H9 (cell line): Measurements from ENCODE around the gene DCST1. TPM values are rescaled to one million over a fixed set of nuclear protein-coding genes. Genes with fewer than 3 reads are reported as not detected.

Source experiments
- DNase-seq: peaks from one replicate; pipeline ENCODE4 v3.0.0-alpha.2; 2017
- H2AFZ ChIP-seq: one replicate; pipeline ENCODE4 v1.6.1; 2013; ENCODE audit warnings: mild to moderate bottlenecking, low read length, control low read depth, moderate library complexity
- H2AK5ac ChIP-seq: 2 replicates; pipeline ENCODE4 v1.6.1; 2013; ENCODE audit warnings: low read length, control low read depth, mixed read lengths; ENCODE audit not compliant: insufficient read length
- H2BK120ac ChIP-seq: one replicate; pipeline ENCODE4 v1.6.1; 2013; ENCODE audit warnings: low read depth, mild to moderate bottlenecking, low read length, control low read depth, inconsistent platforms; ENCODE audit not compliant: poor library complexity, severe bottlenecking
- H2BK12ac ChIP-seq: 2 replicates; pipeline ENCODE4 v1.6.1; 2013; ENCODE audit warnings: low read length, control low read depth, mixed read lengths, low read depth; ENCODE audit not compliant: insufficient read length
- H2BK15ac ChIP-seq: 2 replicates; pipeline ENCODE4 v1.6.1; 2013; ENCODE audit warnings: low read depth, low read length, control low read depth
- H2BK20ac ChIP-seq: one replicate; pipeline ENCODE4 v1.6.1; 2013; ENCODE audit warnings: low read depth, mild to moderate bottlenecking, low read length, control low read depth, inconsistent platforms; ENCODE audit not compliant: poor library complexity, severe bottlenecking
- H2BK5ac ChIP-seq: 2 replicates; pipeline ENCODE4 v1.6.1; 2013; ENCODE audit warnings: low read length, control low read depth, mixed read lengths; ENCODE audit not compliant: insufficient read length
- H3K14ac ChIP-seq: 2 replicates; pipeline ENCODE4 v1.6.1; 2013; ENCODE audit warnings: low read length, control low read depth; ENCODE audit not compliant: insufficient read depth
- H3K18ac ChIP-seq: 2 replicates; pipeline ENCODE4 v1.6.1; 2013; ENCODE audit warnings: low read depth, mild to moderate bottlenecking, mixed read lengths, low read length, control low read depth; ENCODE audit not compliant: insufficient read length
- H3K23ac ChIP-seq: 2 replicates; pipeline ENCODE4 v1.6.1; 2013; ENCODE audit warnings: low read length, control low read depth, mixed read lengths, low read depth; ENCODE audit not compliant: insufficient read length
- H3K23me2 ChIP-seq: 2 replicates; pipeline ENCODE4 v1.6.1; 2013; ENCODE audit warnings: low read depth, mild to moderate bottlenecking, mixed read lengths, low read length, control low read depth; ENCODE audit not compliant: insufficient read length, poor library complexity, severe bottlenecking
- H3K27ac ChIP-seq: 2 replicates; pipeline ENCODE4 v1.5.1; 2013; ENCODE audit warnings: low read length, control low read depth, mixed read lengths, low read depth; ENCODE audit not compliant: insufficient read length
- H3K27me3 ChIP-seq: 2 replicates; pipeline ENCODE4 v1.6.1; 2013; ENCODE audit warnings: low read length, control low read depth, inconsistent platforms; ENCODE audit not compliant: insufficient read depth
- H3K4ac ChIP-seq: 2 replicates; pipeline ENCODE4 v1.6.1; 2013; ENCODE audit warnings: low read depth, mild to moderate bottlenecking, control low read depth, inconsistent platforms, low read length, moderate library complexity
- H3K4me1 ChIP-seq: 2 replicates; pipeline ENCODE4 v1.6.1; 2013; ENCODE audit warnings: low read length, control low read depth, inconsistent platforms; ENCODE audit not compliant: insufficient read depth
- H3K4me2 ChIP-seq: 2 replicates; pipeline ENCODE4 v1.6.1; 2013; ENCODE audit warnings: low read length, control low read depth, mixed read lengths; ENCODE audit not compliant: insufficient read length, insufficient read depth
- H3K56ac ChIP-seq: 2 replicates; pipeline ENCODE4 v1.6.1; 2013; ENCODE audit warnings: low read depth, mild to moderate bottlenecking, mixed read lengths, low read length, control low read depth; ENCODE audit not compliant: insufficient read length
- H3K79me1 ChIP-seq: 2 replicates; pipeline ENCODE4 v1.6.1; 2013; ENCODE audit warnings: low read depth, mild to moderate bottlenecking, moderate library complexity, low read length, control low read depth, inconsistent platforms; ENCODE audit not compliant: insufficient read depth, poor library complexity, severe bottlenecking
- H3K79me2 ChIP-seq: 2 replicates; pipeline ENCODE4 v1.6.1; 2013; ENCODE audit warnings: low read length, control low read depth, inconsistent platforms; ENCODE audit not compliant: insufficient read depth
- H3K9ac ChIP-seq: 2 replicates; pipeline ENCODE4 v1.6.1; 2013; ENCODE audit warnings: low read length, control low read depth, mixed read lengths; ENCODE audit not compliant: insufficient read length; ENCODE audit errors: extremely low read depth
- H3K9me3 ChIP-seq: one replicate; pipeline ENCODE4 v1.6.1; 2013; ENCODE audit warnings: low read depth, low read length, inconsistent platforms; ENCODE audit not compliant: control insufficient read depth
- H3T11ph ChIP-seq: one replicate; pipeline ENCODE4 v1.6.1; 2013; ENCODE audit warnings: mild to moderate bottlenecking, low read length, control low read depth, inconsistent platforms
- H4K20me1 ChIP-seq: one replicate; pipeline ENCODE4 v1.6.1; 2013; ENCODE audit not compliant: control insufficient read depth, insufficient read length, insufficient read depth
- H4K5ac ChIP-seq: 2 replicates; pipeline ENCODE4 v1.6.1; 2013; ENCODE audit warnings: low read depth, mild to moderate bottlenecking, mixed read lengths, low read length, control low read depth; ENCODE audit not compliant: insufficient read length
- H4K8ac ChIP-seq: replicated peaks from 2 replicates; pipeline ENCODE4 v1.6.1; 2013; ENCODE audit warnings: low read length, control low read depth, mixed read lengths, low read depth; ENCODE audit not compliant: insufficient read length
- H4K91ac ChIP-seq: 2 replicates; pipeline ENCODE4 v1.6.1; 2013; ENCODE audit warnings: low read depth, mild to moderate bottlenecking, moderate library complexity, mixed read lengths, low read length, control low read depth; ENCODE audit not compliant: insufficient read length
- H3K27ac Mint-ChIP-seq, 3 experiments: 2 replicates in 2 of 3; 3 replicates in 1 of 3; pipeline ENCODE4 v1.8.0; 2020 to 2021; ENCODE audit warnings: mixed read lengths in 3 of 3, mild to moderate bottlenecking in 1 of 3, moderate library complexity in 1 of 3
- H3K27me3 Mint-ChIP-seq: 2 replicates; pipeline ENCODE4 v1.8.0; 2021; ENCODE audit warnings: low read depth, mild to moderate bottlenecking, moderate library complexity, mixed read lengths
- H3K36me3 Mint-ChIP-seq, 3 experiments: 2 replicates in 2 of 3; 3 replicates in 1 of 3; pipeline ENCODE4 v1.8.0; 2020 to 2021; ENCODE audit warnings: low read depth in 3 of 3, mixed read lengths in 3 of 3; ENCODE audit not compliant: insufficient read depth in 1 of 3
- H3K4me1 Mint-ChIP-seq, 2 experiments: 2 replicates each; pipeline ENCODE4 v1.8.0; 2020; ENCODE audit warnings: mixed read lengths in 2 of 2
- H3K4me3 Mint-ChIP-seq, 2 experiments: 2 replicates in 1 of 2; 3 replicates in 1 of 2; pipeline ENCODE4 v1.8.0; 2020 to 2021; ENCODE audit warnings: mild to moderate bottlenecking in 2 of 2, mixed read lengths in 2 of 2, moderate library complexity in 1 of 2
- H3K9me3 Mint-ChIP-seq, 2 experiments: 2 replicates in 1 of 2; 3 replicates in 1 of 2; pipeline ENCODE4 v1.8.0; 2020; ENCODE audit warnings: mild to moderate bottlenecking in 2 of 2, mixed read lengths in 2 of 2, moderate library complexity in 1 of 2
- CTCF ChIP-seq: fragments of 200-600 bp; sonication (generic); conservative IDR thresholded peaks from 3 replicates; pipeline ENCODE4 v1.8.0; 2021; ENCODE audit warnings: antibody characterized with exemption, mild to moderate bottlenecking
- WGBS: extraction: QIAGEN DNeasy Blood & Tissue Kit; methylation state at CpG from one replicate; pipeline ENCODE4 v1.1.7; 2013; ENCODE audit warnings: missing lambda C conversion rate, low lambda C conversion rate, mixed read lengths; ENCODE audit not compliant: insufficient read length; ENCODE audit errors: extremely low coverage; 5-methylcytosine and 5-hydroxymethylcytosine counted together
- total RNA-seq: library from RNA; stranded (reverse); gene quantifications from 2 replicates; pipeline ENCODE4 v1.2.1, GENCODE V29; 2021

DCST1 gene
- total RNA-seq, 1 experiment from 2014 or later, result not detected

- Histone ChIP-seq H3K79me2 (no peaks in the 10 kb centered on the region; the same call in 1 of the 2 replicates), H3K56ac (no peak overlapping the region), H3T11ph (no peak overlapping the region), H3K9me3 (no peaks in the 10 kb centered on the region), H3K79me1 (no peaks in the 10 kb centered on the region), H3K4ac (no peak overlapping the region), H2BK12ac (no peak overlapping the region), H2BK5ac (no peak overlapping the region), H4K20me1 (no peaks in the 10 kb centered on the region), H3K4me1 (peaks cover 7% of the 10 kb centered on the region; the same call in 1 of the 2 replicates), H2AFZ (no peak overlapping the region), H3K23ac (no peak overlapping the region), H4K8ac (no peak overlapping the region), H3K27me3 (no peaks in the 10 kb centered on the region; the same call in 1 of the 2 replicates), H3K27ac (no peak overlapping the region), H3K18ac (no peak overlapping the region), H2BK20ac (no peak overlapping the region), H4K91ac (no peak overlapping the region), H3K14ac (no peak overlapping the region), H3K9ac (no peak overlapping the region), H2AK5ac (no peak overlapping the region), H3K23me2 (peaks cover 9% of the 10 kb centered on the region), H2BK15ac (no peak overlapping the region), H4K5ac (no peak overlapping the region), H3K4me2 (peak overlapping the region; percentile 75), H2BK120ac (no peak overlapping the region)
- Mint-ChIP-seq H3K27ac (no peak overlapping the region), H3K4me3 (no peak overlapping the region; a peak in 1 of 5 replicates), H3K36me3 (peaks cover 9 to 32% (median 30%) of the 10 kb centered on the region in 3 experiments), H3K27me3 (peaks cover 30% of the 10 kb centered on the region), H3K4me1 (peaks cover 36 to 48% of the 10 kb centered on the region in 2 experiments), H3K9me3 (no peaks in the 10 kb centered on the region)
- DNase-seq, result no peak
- WGBS, result no CpG with 5 or more reads among the region's 7 CpGs
- TF ChIP-seq CTCF, result no peak
Observed at GRCh38 chr1:155069551-155070157, 36.0 kb downstream of the DCST1 start.
